Measurements from ENCODE around the gene TCF4.

The TCF4 gene

DNA sequence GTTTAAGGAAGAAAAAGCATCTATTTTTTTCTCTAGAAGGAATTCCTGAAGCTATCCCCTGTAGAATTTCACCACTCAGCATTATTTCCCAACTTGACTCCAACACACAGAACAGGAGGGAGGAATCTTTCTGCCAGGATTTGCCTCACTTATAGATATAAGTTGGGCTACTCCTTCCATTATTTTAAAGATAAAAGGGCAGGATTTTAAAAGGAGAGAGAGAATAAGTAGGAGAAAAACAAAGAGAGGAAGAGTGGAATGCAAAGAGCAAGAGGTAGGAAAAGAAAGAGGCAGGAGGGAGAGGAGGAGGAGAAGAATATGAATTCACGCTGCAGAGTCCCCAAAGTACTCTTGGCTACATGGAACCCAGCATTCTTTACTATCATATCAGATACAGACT is 182.5 kb downstream of the TCF4 start:
- no peak for DNase-seq

DNA sequence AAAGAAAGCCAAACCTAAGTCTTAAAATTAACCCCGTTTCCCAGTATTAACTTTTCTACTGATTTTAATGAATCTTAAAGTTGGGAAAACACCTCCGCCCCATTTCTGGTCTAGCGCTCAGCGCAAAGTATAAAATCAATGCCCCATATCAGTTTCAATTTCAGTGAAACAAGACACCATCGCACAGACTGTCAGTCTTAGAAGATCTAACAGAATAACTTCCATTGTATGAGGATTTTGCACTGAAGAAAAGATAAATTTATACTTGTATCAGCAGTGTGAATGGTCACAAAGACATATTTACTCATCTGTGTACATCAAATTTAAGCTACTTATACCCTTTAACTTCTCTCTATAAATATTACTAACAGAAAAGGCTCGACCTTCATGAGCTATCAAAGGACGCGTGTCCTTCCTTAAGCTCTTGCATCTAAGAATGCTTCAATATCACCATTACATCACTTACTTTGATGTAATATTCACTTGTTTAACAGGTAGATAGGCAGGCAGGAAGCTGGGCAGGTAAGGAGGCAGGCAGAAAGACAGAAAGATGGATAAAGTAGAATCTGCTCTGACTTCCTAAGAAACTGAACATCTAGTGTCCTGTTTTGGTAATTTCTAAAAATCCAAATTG is 183.0 kb downstream of the TCF4 start:
- DNase-seq, result no peak

DNA sequence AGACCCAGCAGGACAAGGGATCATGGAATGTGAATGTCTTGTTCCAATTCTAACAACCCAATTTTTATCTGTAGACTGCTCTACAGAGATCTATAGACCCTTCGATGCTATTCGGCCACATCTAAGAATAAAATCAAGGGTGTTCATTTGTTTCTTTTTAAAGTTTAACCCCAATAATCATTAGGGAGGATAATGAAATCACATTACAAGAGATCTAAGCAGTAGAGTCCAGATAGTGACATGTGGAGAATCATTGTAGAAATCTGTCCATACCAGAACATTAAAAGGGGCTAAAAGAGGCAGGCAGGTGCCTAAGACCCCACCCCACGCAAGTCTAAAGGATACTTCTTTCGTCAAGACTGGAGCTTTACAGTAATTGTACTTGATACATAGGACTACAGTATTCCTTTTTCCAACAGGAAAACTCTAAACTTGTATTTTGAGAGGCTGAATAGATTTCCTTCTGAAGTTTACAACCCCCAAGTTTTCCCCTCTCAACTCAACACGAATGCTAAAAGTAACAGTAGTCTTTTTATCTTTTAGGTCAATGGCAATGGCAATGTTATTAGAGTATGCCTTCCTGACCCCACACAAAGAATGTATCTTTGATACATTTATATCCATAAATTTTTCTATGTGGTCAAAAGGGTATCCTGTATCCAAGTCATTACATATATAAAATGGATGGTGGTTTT is 183.7 kb downstream of the TCF4 start:
- no peak for DNase-seq

DNA sequence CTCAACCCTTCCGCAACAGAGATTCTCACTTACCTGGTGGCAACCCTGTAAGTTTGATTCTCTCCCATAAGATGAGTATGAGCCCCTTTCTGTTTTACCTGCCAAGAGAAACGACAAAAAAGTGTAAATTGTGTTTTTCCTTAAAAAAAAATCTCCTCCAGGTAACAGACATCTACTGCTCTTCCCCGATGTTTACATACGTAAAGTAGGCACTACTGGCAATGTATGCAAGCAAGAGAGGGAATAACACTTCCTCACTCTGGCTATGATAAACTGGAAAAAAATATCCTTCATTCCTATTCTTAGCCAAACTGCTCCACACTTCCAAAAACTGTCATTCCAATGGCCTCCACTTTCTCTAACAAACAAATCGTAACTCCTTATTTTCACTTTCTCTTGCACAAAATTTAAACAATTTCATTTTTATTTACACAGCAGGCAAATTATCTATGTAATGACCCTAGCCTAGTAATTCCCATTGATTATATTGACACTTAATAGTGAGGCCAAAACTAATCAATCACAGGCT is 184.5 kb downstream of the TCF4 start:
- no peak for DNase-seq

DNA sequence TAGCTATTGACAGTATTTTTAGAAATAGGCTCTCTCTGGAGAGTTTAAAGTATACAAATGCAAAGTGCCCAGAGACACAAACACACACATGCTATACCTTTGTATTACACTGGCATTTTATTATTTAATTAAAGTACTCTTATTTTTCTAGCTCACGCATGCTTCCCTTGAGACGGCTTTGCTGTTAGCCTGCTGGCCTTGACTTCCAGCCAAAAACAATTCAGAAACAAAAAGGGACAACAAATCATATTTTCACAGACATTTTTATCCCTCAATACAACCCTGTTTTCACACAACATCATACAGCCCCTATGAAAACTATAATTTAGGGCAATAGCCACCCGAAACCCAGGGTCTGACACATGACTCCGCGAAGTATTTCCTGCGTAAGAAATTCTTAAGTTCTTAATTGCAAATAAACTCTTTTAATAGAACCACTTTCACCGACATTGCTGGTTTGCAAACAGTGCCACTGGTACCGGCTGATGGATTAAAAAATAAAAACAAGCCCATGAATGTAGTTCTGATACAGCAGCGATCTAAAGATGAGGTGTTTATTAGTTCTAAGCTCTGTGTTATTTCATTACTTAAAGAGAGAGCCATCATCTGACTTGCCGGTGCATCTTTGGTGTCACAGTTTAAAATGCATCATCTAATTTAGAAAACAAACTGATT is 185.1 kb downstream of the TCF4 start:
- no peak for DNase-seq

DNA sequence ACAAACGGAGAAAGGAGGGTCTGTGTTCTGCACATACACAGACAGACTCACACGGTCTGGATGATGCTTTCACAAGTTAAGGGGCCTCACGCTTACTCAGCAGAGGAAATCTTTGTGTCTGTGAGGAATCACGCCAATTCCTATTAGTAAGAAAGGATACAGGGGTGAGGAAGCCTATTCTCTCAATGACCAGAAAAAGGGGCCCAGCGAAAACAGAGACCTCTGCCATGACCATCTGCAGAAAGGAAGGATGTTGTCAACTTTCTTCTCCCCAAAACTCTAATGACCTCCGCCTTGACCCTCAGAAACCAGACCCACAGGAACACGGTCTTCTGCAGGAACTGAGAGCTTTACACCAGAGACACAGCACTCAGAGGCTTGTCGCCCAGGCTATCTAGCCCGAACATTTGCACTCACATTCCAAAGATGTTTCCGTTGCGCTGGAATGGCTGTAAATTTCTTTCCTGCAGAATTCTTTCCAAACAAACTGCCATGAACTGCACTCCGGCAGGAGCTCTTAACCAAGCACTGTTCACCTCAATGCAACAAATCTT is 186.3 kb downstream of the TCF4 start:
- no peak for DNase-seq

DNA sequence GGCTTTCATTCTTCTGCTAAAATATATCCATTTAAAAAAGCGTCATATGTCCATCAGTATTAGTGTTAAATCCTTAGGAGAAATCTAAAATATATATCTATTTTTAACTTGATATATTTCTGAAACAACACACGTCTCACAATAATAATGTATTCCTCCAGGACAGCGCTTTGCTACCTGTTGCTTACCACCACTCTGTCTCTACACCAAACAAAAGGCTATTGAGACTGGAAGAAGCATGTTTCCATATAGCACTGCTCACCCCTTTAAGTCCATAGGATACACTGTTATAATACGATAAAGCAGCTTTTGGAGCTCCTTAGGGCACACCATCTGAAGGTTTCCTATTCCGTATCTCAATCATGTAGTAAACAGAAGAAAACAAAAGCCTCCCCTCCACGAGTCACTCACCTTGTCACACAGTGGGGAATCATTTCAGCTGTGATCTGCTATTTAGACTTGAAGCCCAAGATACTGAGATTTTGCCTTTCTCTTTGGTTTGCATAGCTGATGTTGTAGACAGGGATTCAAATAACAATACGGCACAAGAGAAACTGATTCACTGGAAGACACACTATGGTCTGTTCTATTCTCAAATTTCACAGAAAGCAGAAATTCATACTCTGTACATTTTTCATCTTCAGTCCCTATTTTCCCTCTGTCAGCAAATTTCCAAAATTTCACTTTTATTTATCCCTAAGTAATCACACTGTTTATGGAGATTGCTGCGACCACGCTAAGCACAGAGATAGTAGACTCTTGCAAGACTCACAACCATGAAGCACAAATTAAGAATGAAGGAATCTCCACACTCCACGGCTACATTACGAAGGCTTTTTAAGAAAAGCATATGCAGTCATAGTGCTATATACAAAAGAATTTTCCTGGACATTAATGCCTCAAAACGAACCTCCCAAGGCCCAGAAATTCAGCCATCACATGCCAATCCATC is 187.1 kb downstream of the TCF4 start:
- DNase-seq, result no peak

DNA sequence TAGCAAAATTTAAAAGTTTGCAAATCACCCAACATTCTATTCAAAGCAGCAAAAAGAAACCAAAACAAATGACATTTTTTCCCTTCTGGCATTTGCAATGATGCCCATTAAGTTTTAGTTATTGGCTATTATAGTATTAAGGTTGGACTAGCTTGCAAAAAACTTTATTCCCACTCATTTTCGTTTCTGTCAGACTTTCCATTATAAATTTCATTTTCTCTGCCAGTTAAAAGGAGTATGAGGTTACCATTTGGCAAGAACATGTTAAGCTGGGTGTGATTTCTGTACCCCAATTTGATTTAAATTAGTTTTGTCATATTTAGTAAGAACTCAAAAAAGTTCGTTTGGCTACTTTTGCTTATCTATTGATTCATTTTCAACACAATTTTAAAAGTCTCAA is 187.9 kb downstream of the TCF4 start:
- DNase-seq, result no peak

DNA sequence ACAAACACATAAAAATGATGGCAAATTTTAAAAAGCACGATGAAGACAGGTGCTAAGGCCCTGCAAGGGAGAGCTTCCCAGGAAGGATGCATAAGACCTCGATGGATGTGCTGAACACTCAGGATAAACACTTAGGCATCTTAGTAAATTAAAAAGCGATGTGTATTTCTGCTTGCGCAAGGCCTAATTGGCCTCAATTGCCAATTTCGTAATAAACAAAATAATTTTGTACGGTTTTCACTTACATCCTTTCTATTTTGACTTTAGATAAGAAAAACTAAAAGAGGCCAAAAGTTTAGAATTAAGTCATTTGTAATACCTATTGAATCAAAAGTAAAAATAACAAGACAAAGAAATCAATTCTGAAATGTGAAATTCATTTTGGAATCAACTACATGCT is 189.1 kb downstream of the TCF4 start:
- no peak for DNase-seq

DNA sequence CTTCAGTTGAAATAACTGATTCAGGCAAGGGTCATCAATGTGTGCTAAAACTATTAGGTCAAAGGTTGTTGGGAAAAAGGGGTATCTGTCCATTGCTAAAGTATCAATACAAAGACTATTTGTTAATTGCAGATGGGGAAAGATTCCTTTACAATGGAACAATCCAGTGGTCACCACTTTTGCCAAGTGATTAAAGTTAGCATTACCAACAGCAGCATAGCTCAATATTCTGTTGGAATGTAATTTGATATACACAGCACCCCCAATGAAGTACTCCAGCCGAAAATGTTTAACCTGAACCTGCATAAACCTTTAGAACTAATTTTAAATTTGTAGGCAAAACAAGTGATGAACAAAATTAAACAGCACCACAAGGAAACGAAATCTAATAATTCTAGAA is 191.0 kb downstream of the TCF4 start:
- DNase-seq, result no peak

DNA sequence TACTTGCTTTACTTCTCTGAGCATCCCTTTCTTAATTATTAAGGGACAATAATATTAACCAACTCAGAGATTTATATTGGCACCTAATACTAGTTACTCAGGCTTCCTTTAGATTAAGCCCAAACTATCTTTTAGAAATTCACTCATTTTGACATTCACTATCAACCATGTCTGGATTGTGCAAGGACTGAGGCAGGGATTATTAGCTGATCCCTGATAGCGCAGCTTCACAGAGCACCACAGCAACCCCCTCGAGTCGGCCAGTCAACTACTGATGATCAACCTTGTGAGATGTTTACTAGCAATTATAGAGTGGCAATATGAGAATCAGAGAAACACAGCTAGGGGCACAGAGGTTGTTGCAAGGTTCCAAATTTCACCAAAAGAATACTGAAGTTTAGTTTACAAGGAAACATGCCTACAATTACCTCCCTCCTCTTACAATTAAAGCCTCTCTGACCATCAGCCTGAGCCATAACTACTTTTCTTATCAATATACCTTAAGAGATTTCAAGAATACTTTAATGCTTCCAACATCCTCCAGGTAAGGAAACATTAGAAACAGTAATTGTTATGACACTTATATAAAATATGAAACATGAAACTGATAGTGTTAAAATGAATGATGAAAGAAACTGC is 191.6 kb downstream of the TCF4 start:
- no peak for DNase-seq

DNA sequence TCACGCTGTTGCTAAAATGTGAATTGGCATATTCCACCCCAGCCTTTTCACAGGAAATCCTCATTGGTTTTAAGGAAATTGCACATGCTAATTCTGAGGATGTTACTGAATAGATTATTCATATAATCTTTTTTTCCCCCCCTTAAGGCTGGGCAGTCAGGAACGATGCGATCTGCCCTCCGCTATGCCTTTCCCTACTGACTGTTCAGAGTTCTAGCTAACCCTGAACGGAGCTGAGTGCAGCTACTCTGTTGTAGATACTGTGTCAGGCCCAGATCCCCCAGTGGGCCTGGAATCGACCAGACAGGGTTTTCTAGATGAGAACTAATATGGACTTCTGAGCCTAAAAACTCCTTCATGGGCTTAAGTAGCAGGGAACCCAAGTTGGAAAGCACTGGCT is 192.2 kb downstream of the TCF4 start:
- no peak for DNase-seq

DNA sequence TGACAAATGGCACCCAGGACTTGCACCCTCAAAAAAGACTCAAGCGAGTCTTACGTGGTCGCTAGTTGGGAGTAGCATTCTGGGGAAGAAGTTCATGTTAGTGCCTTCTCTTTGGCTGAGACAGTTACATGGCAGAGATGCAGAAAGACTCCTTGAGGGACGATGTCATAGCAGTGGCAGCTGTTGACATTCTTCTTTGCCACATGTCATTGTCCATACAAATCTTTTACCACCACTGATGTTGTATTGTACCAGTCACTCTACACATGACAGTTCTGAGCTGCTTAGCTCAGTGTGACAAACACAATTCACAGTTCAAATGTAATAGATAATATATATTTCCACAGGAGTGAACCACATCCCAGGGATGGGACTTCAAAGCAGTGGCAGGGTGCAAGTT is 197.1 kb downstream of the TCF4 start:
- DNase-seq, result no peak

DNA sequence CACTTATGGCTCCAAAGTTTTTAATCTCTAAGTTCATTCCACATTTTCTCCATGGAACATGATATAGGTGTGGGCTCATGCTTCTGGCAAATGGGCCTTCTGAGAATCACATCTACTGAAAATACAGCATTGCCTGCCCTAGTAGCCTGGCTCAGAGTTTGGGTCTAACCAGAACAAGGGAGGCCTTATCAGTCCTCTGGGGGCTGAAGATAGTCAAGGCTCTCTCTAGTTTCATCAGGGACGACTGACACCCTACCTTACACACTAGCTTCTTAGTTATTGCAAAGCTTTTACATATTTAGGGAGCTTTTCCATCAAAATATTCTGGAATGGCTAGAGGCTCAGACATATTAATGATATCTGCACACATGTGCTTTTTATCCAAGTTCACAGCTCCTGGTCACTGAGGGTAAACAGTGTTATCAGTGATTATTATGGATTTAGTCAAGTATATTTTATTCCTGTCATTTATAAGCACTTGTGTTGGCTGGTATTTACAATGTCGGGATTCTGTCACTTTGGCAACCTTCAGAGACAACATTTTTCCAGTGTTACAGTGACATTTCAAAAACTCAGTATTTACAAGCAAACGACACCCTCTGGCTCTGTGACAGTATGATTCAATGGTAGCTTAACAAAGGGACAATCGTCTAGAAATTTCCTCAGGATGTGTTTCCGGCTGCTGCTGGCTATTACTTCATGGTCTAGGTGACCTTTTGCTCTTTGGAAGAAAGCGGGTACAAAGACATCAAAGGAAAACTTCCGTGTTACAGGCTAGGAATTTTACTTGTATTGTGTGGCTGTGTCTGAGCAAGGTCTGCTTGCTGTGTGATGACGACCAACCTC is 200.6 kb downstream of the TCF4 start:
- no peak for DNase-seq

DNA sequence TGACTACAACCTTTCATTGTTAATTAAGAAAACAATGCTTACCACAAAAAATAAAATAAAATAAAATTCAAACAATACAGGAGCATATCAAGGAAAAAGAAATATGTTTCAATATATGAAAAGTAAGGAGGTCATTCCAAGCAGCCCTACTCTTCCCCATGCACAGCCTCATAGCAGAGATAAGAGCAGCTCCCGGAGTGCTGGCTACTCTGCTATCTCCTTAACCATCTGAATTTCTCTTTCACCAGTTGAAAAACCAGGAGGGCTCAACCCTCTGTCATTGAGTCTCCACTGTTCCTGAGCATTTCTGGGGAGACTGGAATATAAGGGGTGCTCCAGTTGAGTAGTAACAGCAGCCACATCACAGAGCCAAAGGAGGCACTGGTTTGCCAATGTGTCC is 201.4 kb downstream of the TCF4 start:
- DNase-seq, result no peak

DNA sequence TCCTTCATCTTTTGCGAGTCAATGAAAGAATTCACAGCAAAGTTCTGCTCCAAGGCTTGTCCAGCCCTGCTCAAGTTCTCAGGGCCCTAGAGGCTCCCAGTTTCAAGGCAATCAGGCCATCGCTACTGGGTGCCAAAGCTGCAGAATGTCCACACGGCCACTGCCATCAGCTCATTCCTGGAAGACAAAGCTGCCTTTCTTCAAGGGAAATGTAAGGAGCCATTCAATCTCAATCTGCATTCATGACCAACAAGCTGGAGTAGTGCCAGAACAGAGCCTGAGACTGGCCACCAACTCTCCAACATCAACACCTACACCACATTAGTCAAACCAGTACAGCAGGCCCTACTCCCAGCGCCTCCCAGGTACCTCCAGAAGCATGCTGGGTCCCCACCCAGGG is 202.2 kb downstream of the TCF4 start:
- DNase-seq, result no peak

DNA sequence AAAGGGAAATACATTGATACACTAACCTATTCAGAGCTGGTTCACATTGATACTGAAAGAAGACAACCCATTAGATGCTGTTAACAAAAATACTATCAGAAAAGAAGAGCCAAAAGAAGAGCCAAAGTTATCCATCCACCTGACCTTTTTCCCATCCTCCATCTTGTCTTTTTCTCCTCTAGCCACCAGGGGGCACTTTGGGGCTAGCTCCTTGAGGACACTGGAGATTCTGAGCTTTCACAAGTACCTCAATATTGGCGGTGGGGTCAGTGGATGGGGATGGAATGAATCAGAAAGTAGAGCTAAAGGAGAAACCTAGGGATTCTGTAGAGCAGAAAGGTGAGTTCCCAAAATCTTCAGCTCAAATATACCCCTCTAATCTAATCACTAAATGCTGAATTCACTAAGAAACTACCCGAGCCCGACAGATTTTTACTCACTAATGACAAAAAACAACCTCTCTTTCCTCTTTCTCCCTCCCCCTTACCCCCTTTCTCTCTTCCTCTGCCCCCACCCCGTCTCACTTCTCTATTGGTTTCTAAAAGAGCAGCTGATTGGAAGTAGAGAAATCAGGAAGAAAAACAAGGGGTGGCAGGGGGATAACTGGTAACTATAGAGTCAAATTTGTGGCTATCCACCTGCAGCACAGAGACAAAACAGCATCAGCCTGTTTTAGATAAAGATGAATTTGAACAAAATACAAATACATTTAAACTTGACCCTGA is 203.3 kb downstream of the TCF4 start:
- DNase-seq, result no peak

DNA sequence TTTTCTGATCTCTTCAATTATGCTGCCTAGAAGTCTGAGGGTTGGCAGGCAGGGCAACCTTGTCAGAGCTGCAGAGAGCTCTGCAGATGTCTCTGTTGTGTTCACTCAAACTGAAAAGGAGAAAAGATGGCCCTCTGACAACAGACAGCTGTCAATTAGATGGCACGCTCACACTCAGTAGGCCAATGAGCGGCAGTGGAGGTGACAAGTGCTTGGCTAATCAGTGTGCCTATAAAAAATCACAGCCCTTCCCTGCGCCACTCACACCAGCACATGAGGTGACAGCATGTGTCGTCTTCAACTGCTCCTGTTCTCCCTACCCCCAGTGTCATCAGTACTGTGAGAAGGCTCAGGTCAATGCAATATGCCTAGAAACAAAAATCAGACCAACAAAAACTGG is 203.9 kb downstream of the TCF4 start:
- no peak for DNase-seq

DNA sequence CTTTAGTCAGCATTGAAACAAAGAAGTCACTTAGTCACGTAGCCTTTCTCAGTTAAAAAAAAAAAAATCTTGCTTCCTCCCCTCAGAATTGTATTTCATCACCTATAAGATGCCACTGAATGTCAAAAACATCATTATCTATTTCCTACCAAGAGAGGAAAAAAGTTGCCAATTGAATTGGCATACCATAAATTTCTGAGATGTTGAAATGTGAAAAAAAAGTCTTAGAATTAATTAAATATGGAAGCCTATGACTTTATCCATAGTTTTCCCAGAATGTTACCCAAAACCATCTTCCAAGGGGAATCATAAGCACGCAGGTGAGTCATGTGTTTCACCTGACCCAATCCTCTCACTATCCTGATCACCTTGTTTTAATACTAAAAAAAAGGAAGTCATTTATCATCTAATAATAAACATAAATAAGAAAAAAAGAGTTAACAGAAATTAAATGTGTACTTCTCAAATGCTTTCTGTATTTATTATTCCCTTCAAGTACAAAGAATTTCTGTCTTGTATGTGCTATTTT is 205.7 kb downstream of the TCF4 start:
- DNase-seq, result no peak

DNA sequence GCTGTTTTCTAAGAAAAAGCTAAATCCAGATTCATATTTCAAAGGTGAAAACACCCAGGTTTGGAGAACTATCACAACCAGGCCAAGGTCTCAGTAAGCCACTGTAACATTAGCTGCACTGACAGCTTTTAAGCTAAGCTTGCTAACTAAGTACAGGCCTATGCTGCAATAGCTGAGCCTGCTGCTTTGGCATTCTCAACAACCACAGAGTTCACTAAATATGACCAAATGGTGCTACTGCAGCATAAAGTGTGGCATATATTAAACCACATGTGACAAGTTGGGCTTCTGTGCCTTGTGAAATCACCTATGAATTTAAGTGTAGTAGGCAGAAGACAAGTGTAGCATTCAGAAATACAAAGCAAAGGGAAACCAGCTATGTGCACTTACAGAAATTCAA is 206.7 kb downstream of the TCF4 start:
- DNase-seq, result no peak
